Activated naive CD8-positive, alpha-beta T cell treated with anti-CD3 and anti-CD28 coated beads, Interleukin-2, amount 10 ng/mL, durations not matched to agents 7 days and 5 days (primary cell): ENCODE results near the gene ZNF444. TPM values are rescaled to one million over a fixed set of nuclear protein-coding genes. Genes with fewer than 3 reads are reported as not detected.
"Not testable (repeated sequence)": the region's sequence is repeated elsewhere in the genome, so short reads cannot be mapped to it uniquely, and the experiment has no call there.

Source experiments
- ATAC-seq: fragments of 150-1000 bp; cut with Tn5 transposase; one replicate; pipeline ENCODE4 v1.10.0; 2021; ENCODE audit warnings: low read depth, moderate library complexity
- POLR2A ChIA-PET: fragments of 350-600 bp; sonication (Branson Sonifier 250); formaldehyde crosslinking; loops from one replicate; lab custom pipeline; 2021; ENCODE audit warnings: antibody characterized with exemption; lab: Charles Lee
- DNase-seq: peaks from one replicate; pipeline ENCODE4 v3.0.0; 2021
- H3K27ac Mint-ChIP-seq: one replicate; pipeline ENCODE4 v1.8.0; 2022; ENCODE audit warnings: mild to moderate bottlenecking, mixed read lengths
- H3K27me3 Mint-ChIP-seq: one replicate; pipeline ENCODE4 v1.8.0; 2022; ENCODE audit warnings: mild to moderate bottlenecking, moderate library complexity, mixed read lengths
- H3K36me3 Mint-ChIP-seq: one replicate; pipeline ENCODE4 v1.8.0; 2021; ENCODE audit warnings: mild to moderate bottlenecking, mixed read lengths
- H3K4me1 Mint-ChIP-seq: one replicate; pipeline ENCODE4 v1.8.0; 2021; ENCODE audit warnings: mixed read lengths
- H3K4me3 Mint-ChIP-seq: one replicate; pipeline ENCODE4 v1.8.0; 2022; ENCODE audit warnings: mild to moderate bottlenecking, moderate library complexity, mixed read lengths
- H3K9me3 Mint-ChIP-seq: one replicate; pipeline ENCODE4 v1.8.0; 2021; ENCODE audit warnings: mixed read lengths
- total RNA-seq, 2 experiments: library from RNA; stranded (reverse); gene quantifications; one replicate each; pipeline ENCODE4 v1.2.3, GENCODE V29; 2021

The ZNF444 gene
- total RNA-seq, 2 experiments from 2014 or later = 31.7 to 37.4 TPM

GRCh38 chr19:56101746-56102535, 39.1 kb upstream of the ZNF444 start:
- DNase-seq (no peak), ATAC-seq (no peak)
- Mint-ChIP-seq H3K9me3 (no peaks in the 10 kb centered on the region), H3K4me3 (no peak overlapping the region), H3K27me3 (no peaks in the 10 kb centered on the region), H3K27ac (no peak overlapping the region), H3K36me3 (no peaks in the 10 kb centered on the region), H3K4me1 (peaks cover 15% of the 10 kb centered on the region)
- POLR2A ChIA-PET = no interaction called here

- H3K36me3 Mint-ChIP-seq = no peaks in the 10 kb centered on the region
- ATAC-seq (no peak), DNase-seq (no peak)
- no peak overlapping the region for H3K27ac Mint-ChIP-seq
- H3K4me1 Mint-ChIP-seq = peaks cover 16% of the 10 kb centered on the region
- POLR2A ChIA-PET = no interaction called here
- no peaks in the 10 kb centered on the region for H3K27me3 Mint-ChIP-seq
- H3K9me3 Mint-ChIP-seq = no peaks in the 10 kb centered on the region
- no peak overlapping the region for H3K4me3 Mint-ChIP-seq
Observed at GRCh38 chr19:56103027-56103614, 38.0 kb upstream of the ZNF444 start.

GRCh38 chr19:56104423-56104822, 36.7 kb upstream of the ZNF444 start:
- Mint-ChIP-seq H3K36me3 (no peaks in the 10 kb centered on the region), H3K27me3 (no peaks in the 10 kb centered on the region), H3K4me1 (peaks cover 20% of the 10 kb centered on the region), H3K27ac (no peak overlapping the region), H3K4me3 (no peak overlapping the region), H3K9me3 (no peaks in the 10 kb centered on the region)
- no peak for ATAC-seq
- no peak for DNase-seq
- POLR2A ChIA-PET = no interaction called here

GRCh38 chr19:56105090-56105701, 35.9 kb upstream of the ZNF444 start:
- DNase-seq = peak; percentile 64
- Mint-ChIP-seq H3K9me3 (no peaks in the 10 kb centered on the region), H3K27ac (peak overlapping the region; percentile 48), H3K36me3 (no peaks in the 10 kb centered on the region), H3K4me3 (no peak overlapping the region), H3K27me3 (no peaks in the 10 kb centered on the region), H3K4me1 (peaks cover 20% of the 10 kb centered on the region)
- POLR2A ChIA-PET = no interaction called here
- ATAC-seq = peak; percentile 68

GRCh38 chr19:56105831-56106396, 35.2 kb upstream of the ZNF444 start:
- Mint-ChIP-seq H3K4me1 (peaks cover 20% of the 10 kb centered on the region), H3K27ac (peak overlapping the region; percentile 48)
- not testable (repeated sequence) for H3K4me3 Mint-ChIP-seq

GRCh38 chr19:56106397-56106849, 34.7 kb upstream of the ZNF444 start:
- Mint-ChIP-seq H3K4me1 (peaks cover 20% of the 10 kb centered on the region), H3K4me3 (no peak overlapping the region), H3K27me3 (no peaks in the 10 kb centered on the region), H3K36me3 (peaks cover 2% of the 10 kb centered on the region), H3K27ac (no peak overlapping the region), H3K9me3 (no peaks in the 10 kb centered on the region)
- no peak for DNase-seq
- POLR2A ChIA-PET = no interaction called here
- ATAC-seq = no peak

More at GRCh38 chr19:56105831-56106396, 35.2 kb upstream of the ZNF444 start:
- H3K27me3 Mint-ChIP-seq, DNase-seq, H3K36me3 Mint-ChIP-seq, H3K9me3 Mint-ChIP-seq, POLR2A ChIA-PET, ATAC-seq: not testable (repeated sequence)

- H3K27ac Mint-ChIP-seq = no peak overlapping the region
- POLR2A ChIA-PET = interaction anchor here (1.1 kb wide), 1 partner anchor 14 kb away, joined by 3 read pairs; the partner anchor contains the start of gene ZNF787
- ATAC-seq (no peak), DNase-seq (no peak)
- peaks cover 20% of the 10 kb centered on the region for H3K4me1 Mint-ChIP-seq
- H3K9me3 Mint-ChIP-seq = no peaks in the 10 kb centered on the region
- H3K4me3 Mint-ChIP-seq = no peak overlapping the region
- H3K27me3 Mint-ChIP-seq = no peaks in the 10 kb centered on the region
- peaks cover 2% of the 10 kb centered on the region for H3K36me3 Mint-ChIP-seq
Observed at GRCh38 chr19:56106993-56107392, 34.1 kb upstream of the ZNF444 start.

- Mint-ChIP-seq H3K4me3 (no peak overlapping the region), H3K4me1 (peaks cover 25% of the 10 kb centered on the region), H3K9me3 (no peaks in the 10 kb centered on the region)
Observed at GRCh38 chr19:56107626-56108351, 33.3 kb upstream of the ZNF444 start.

GRCh38 chr19:56108447-56109195, 32.5 kb upstream of the ZNF444 start:
- H3K27me3 Mint-ChIP-seq = no peaks in the 10 kb centered on the region
- POLR2A ChIA-PET = interaction anchor here (1.1 kb wide), 1 partner anchor 12 kb away, joined by 3 read pairs; the partner anchor contains the start of gene ZNF787
- no peak for DNase-seq
- H3K36me3 Mint-ChIP-seq = peaks cover 4% of the 10 kb centered on the region
- peaks cover 31% of the 10 kb centered on the region for H3K4me1 Mint-ChIP-seq
- no peak overlapping the region for H3K4me3 Mint-ChIP-seq
- ATAC-seq = no peak
- H3K9me3 Mint-ChIP-seq = no peaks in the 10 kb centered on the region
- no peak overlapping the region for H3K27ac Mint-ChIP-seq

More at GRCh38 chr19:56107626-56108351, 33.3 kb upstream of the ZNF444 start:
- POLR2A ChIA-PET = interaction anchor here (1.1 kb wide), 1 partner anchor 13 kb away, joined by 3 read pairs; the partner anchor contains the start of gene ZNF787
- Mint-ChIP-seq H3K27me3 (no peaks in the 10 kb centered on the region), H3K36me3 (peaks cover 2% of the 10 kb centered on the region), H3K27ac (no peak overlapping the region)
- no peak for ATAC-seq
- no peak for DNase-seq

GRCh38 chr19:56109226-56109625, 31.9 kb upstream of the ZNF444 start:
- peaks cover 32% of the 10 kb centered on the region for H3K4me1 Mint-ChIP-seq
- ATAC-seq (no peak), DNase-seq (no peak)
- no peaks in the 10 kb centered on the region for H3K27me3 Mint-ChIP-seq
- H3K4me3 Mint-ChIP-seq = no peak overlapping the region
- no peaks in the 10 kb centered on the region for H3K9me3 Mint-ChIP-seq
- H3K36me3 Mint-ChIP-seq = peaks cover 4% of the 10 kb centered on the region
- no peak overlapping the region for H3K27ac Mint-ChIP-seq
- POLR2A ChIA-PET = no interaction called here

GRCh38 chr19:56110515-56111448, 30.3 kb upstream of the ZNF444 start:
- Mint-ChIP-seq H3K9me3 (no peaks in the 10 kb centered on the region), H3K4me1 (peaks cover 32% of the 10 kb centered on the region), H3K4me3 (no peak overlapping the region), H3K36me3 (peaks cover 4% of the 10 kb centered on the region), H3K27ac (no peak overlapping the region), H3K27me3 (no peaks in the 10 kb centered on the region)
- POLR2A ChIA-PET = interaction anchor here (1.3 kb wide), 1 partner anchor 10 kb away, joined by 3 read pairs; the partner anchor contains the start of gene ZNF787
- ATAC-seq (no peak), DNase-seq (no peak)
